ENCODE measurements around the gene HECW1. TPM values are rescaled to one million over a fixed set of nuclear protein-coding genes. Genes with fewer than 3 reads are reported as not detected.
A peak's percentile ranks its signal among the peaks of the same experiment; 100 is the strongest.

Gene HECW1
- total and polyA plus RNA-seq, 2 of the 13 experiments (the other 11 are each of a cell fraction or from before 2014, with no cell fraction given) = not detected

DNA sequence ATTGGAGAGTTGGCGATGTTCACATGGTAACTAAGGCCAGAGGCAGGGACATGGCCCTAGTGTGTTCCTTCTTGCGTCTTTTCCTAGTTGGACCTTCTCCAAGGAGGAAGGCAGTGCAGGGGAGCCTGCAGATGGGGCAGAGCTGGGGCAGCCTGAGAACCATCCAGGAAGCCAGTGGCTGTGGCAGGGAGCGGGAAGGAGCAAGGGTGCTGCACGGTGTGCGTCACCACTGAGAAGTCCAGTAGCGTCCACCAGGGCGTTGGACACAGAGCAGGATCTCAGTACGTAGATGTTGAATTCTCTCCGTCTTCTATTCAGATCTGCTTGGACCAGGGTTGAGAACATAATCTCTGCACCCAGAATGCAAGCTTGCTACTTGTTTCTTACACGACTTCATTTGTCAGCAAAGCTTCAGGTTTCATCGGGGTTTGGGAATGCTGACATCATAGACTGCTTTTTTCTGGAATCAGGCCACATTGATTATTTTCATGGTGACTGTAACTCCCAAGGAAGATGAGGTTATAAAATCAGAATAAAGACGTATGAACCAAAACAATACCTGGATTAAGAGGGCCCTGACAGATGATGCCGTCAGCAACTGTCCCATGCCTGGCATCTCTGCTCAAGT, 130.3 kb downstream of the HECW1 start:
- Histone ChIP-seq H2AFZ (ENCODE audit: low read length) (no peak overlapping the region), H3K36me3 (replicated peaks in 1 of 2; ENCODE audit: control insufficient read depth in 1 of 2, insufficient read depth in 2 of 2, low read length in 2 of 2) (no peaks in the 10 kb centered on the region), H3K9me3 (ENCODE audit: low read length) (no peaks in the 10 kb centered on the region), H3K27ac (ENCODE audit: extremely low read length, insufficient read depth, low read length) (no peak overlapping the region), H3K4me3 (replicated peaks in 1 of 3; ENCODE audit: insufficient read depth in 1 of 3, low read depth in 2 of 3, low read length in 3 of 3) (no peak overlapping the region), H3K4me1 (ENCODE audit: insufficient read depth, low read length) (no peaks in the 10 kb centered on the region), H3K4me2 (ENCODE audit: low read depth, low read length) (no peak overlapping the region), H4K20me1 (ENCODE audit: insufficient read depth, low read length) (no peaks in the 10 kb centered on the region), H3K9ac (ENCODE audit: insufficient read depth, low read depth, low read length) (no peak overlapping the region), H3K79me2 (ENCODE audit: insufficient read depth, low read length) (no peaks in the 10 kb centered on the region), H3K27me3 (ENCODE audit: control insufficient read depth in 1 of 2, insufficient read depth in 2 of 2, low read length in 2 of 2) (peaks cover 0 to 11% of the 10 kb centered on the region in 2 experiments; a peak in 1 of 5 replicates)
- no peak for DNase-seq (ENCODE audit: low spot score)
- in situ Hi-C loops (cut with HindIII; ENCODE audit: extremely low pct_ligation_motif_present, low pct_unique_long_range_greater_than_20kb) = no loop called here
- ATAC-seq = no peak
- 57% methylated on average over 12 of the region's 13 CpGs for WGBS (ENCODE audit: low lambda C conversion rate)
- TF ChIP-seq ZNF605 (CRISPR knock-in tag; IDR thresholded peaks at IDR 0.05) (no peak), CREB1 (IDR thresholded peaks at IDR 0.05) (0 out of 2 replicates have a peak, but pooled peaks have one; percentile 32), CREB1 (CRISPR knock-in tag; IDR thresholded peaks at IDR 0.05) (no peak)
- ChIA-PET CTCF (ENCODE audit: low intra/inter-chr PET ratio, low total read pairs) (no interaction called here), POLR2A (no interaction called here)
- no peak for FAIRE-seq
- no TSS peak for BruUV-seq (replicated peaks)
- intact Hi-C loops (cut with micrococcal nuclease; ENCODE audit: unreplicated experiment) = no loop called here

DNA sequence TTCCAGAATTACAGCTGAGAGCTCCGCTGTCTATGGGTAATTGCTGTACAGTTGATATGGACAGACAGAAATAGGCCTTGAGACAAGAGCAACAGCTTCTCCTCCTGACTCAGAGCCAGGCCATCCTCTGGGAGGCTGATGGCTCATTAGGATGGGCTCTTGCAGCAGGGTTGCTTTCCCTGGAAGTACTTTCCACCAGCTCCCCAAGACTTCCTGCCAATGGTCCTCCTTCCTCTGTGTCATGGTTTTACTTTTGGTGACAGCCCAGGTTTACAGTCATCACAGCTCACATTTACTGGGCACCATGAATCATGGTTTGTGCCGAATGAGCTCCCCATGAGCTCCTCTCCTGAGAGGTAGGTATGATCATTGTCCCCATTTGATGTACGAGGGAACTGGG, 131.8 kb downstream of the HECW1 start:
- peaks cover 0 to 15% of the 10 kb centered on the region in 2 experiments; a peak in 1 of 5 replicates for H3K27me3 ChIP-seq (ENCODE audit: control insufficient read depth in 1 of 2, insufficient read depth in 2 of 2, low read length in 2 of 2)
- no peak overlapping the region for H3K9ac ChIP-seq (ENCODE audit: insufficient read depth, low read depth, low read length)
- DNase-seq (ENCODE audit: low spot score) (no peak), FAIRE-seq (no peak), ATAC-seq (no peak)
- H2AFZ ChIP-seq (ENCODE audit: low read length) = no peak overlapping the region
- H3K36me3 ChIP-seq (replicated peaks in 1 of 2; ENCODE audit: control insufficient read depth in 1 of 2, insufficient read depth in 2 of 2, low read length in 2 of 2) = no peaks in the 10 kb centered on the region
- in situ Hi-C loops (cut with HindIII; ENCODE audit: extremely low pct_ligation_motif_present, low pct_unique_long_range_greater_than_20kb) (no loop called here), intact Hi-C loops (cut with micrococcal nuclease; ENCODE audit: unreplicated experiment) (no loop called here)
- ChIA-PET CTCF (ENCODE audit: low intra/inter-chr PET ratio, low total read pairs) (no interaction called here), POLR2A (no interaction called here)
- H4K20me1 ChIP-seq (ENCODE audit: insufficient read depth, low read length) = no peaks in the 10 kb centered on the region
- WGBS (ENCODE audit: low lambda C conversion rate) = 25% methylated on average over 3 of the region's 3 CpGs
- no peaks in the 10 kb centered on the region for H3K79me2 ChIP-seq (ENCODE audit: insufficient read depth, low read length)
- no TSS peak for BruUV-seq (replicated peaks)
- H3K4me3 ChIP-seq (replicated peaks in 1 of 3; ENCODE audit: insufficient read depth in 1 of 3, low read depth in 2 of 3, low read length in 3 of 3) = no peak overlapping the region
- no peak overlapping the region for H3K4me2 ChIP-seq (ENCODE audit: low read depth, low read length)
- H3K4me1 ChIP-seq (ENCODE audit: insufficient read depth, low read length) = no peaks in the 10 kb centered on the region
- H3K9me3 ChIP-seq (ENCODE audit: low read length) = no peaks in the 10 kb centered on the region
- H3K27ac ChIP-seq (ENCODE audit: extremely low read length, insufficient read depth, low read length) = no peak overlapping the region
- no peak for TF ChIP-seq ZNF724P (CRISPR knock-in tag; IDR thresholded peaks at IDR 0.05; ENCODE audit: borderline replicate concordance)
- no peak for TF ChIP-seq CBX5 (CRISPR knock-in tag; IDR thresholded peaks at IDR 0.05; ENCODE audit: borderline replicate concordance)
- TF ChIP-seq ZNF335 (CRISPR knock-in tag; IDR thresholded peaks at IDR 0.05) = no peak
- TF ChIP-seq FOXO1 (CRISPR knock-in tag; IDR thresholded peaks at IDR 0.05) = no peak
- TF ChIP-seq ZMYM3 (CRISPR knock-in tag; IDR thresholded peaks at IDR 0.05) = no peak
- TF ChIP-seq ZNF224 (CRISPR knock-in tag; IDR thresholded peaks at IDR 0.05) = no peak
- TF ChIP-seq STAG1 (CRISPR knock-in tag; IDR thresholded peaks at IDR 0.05) = no peak
- no peak for TF ChIP-seq GTF3A (CRISPR knock-in tag; conservative IDR thresholded peaks at IDR 0.05)
- no peak for TF ChIP-seq ZNF543 (CRISPR knock-in tag; IDR thresholded peaks at IDR 0.05)
- TF ChIP-seq, protein P1, sequence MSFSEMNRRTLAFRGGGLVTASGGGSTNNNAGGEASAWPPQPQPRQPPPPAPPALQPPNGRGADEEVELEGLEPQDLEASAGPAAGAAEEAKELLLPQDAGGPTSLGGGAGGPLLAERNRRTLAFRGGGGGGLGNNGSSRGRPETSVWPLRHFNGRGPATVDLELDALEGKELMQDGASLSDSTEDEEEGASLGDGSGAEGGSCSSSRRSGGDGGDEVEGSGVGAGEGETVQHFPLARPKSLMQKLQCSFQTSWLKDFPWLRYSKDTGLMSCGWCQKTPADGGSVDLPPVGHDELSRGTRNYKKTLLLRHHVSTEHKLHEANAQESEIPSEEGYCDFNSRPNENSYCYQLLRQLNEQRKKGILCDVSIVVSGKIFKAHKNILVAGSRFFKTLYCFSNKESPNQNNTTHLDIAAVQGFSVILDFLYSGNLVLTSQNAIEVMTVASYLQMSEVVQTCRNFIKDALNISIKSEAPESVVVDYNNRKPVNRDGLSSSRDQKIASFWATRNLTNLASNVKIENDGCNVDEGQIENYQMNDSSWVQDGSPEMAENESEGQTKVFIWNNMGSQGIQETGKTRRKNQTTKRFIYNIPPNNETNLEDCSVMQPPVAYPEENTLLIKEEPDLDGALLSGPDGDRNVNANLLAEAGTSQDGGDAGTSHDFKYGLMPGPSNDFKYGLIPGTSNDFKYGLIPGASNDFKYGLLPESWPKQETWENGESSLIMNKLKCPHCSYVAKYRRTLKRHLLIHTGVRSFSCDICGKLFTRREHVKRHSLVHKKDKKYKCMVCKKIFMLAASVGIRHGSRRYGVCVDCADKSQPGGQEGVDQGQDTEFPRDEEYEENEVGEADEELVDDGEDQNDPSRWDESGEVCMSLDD (CRISPR knock-in tag; IDR thresholded peaks at IDR 0.05; ENCODE audit: borderline replicate concordance) = no peak

All from HepG2 (cell line).